ENCODE measurements around the gene CLPSL1. TPM values are rescaled to one million over a fixed set of nuclear protein-coding genes. Genes with fewer than 3 reads are reported as not detected.

Gene CLPSL1
- total RNA-seq, 1 donor from 2014 or later, result not detected

DNA sequence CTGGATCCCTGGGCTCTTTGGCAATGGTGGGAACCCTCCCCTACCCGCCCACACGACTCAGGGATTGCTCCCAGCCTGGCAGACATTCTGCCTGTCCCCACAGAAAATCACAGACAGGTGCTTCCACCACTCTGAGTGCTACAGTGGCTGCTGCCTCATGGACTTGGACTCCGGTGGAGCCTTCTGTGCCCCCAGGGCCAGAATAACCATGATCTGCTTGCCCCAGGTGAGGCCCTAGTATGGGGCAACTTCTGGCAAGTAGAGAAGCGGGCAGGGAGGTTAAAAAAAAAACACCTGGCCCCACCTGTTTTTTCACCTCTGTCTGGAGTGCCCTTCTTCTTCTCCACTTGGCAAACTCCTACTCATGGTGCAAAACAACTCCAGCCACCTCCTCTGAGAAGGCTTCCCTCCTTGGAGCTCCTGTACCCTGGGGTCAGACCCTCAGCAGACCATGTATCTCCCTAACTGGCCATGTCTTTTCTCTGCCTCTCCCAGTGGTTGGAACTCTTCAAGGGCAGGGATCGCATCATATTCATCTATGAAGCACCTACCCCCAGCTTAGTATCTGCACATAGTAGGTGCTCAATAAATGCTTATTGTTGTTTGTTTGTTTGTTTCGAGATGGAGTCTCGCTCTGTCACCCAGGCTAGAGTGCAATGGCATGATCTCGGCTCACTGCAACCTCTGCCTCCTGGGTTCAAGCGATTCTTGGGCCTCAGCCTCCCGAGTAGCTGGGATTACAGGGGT lies 3.3 kb upstream of the CLPSL1 start:
- TF ChIP-seq, protein P1, sequence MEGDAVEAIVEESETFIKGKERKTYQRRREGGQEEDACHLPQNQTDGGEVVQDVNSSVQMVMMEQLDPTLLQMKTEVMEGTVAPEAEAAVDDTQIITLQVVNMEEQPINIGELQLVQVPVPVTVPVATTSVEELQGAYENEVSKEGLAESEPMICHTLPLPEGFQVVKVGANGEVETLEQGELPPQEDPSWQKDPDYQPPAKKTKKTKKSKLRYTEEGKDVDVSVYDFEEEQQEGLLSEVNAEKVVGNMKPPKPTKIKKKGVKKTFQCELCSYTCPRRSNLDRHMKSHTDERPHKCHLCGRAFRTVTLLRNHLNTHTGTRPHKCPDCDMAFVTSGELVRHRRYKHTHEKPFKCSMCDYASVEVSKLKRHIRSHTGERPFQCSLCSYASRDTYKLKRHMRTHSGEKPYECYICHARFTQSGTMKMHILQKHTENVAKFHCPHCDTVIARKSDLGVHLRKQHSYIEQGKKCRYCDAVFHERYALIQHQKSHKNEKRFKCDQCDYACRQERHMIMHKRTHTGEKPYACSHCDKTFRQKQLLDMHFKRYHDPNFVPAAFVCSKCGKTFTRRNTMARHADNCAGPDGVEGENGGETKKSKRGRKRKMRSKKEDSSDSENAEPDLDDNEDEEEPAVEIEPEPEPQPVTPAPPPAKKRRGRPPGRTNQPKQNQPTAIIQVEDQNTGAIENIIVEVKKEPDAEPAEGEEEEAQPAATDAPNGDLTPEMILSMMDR (IDR thresholded peaks at IDR 0.05), result no peak
- no peaks in the 10 kb centered on the region for H3K36me3 ChIP-seq
- no peak overlapping the region for H3K27ac ChIP-seq
- H3K4me1 ChIP-seq, result peaks cover 7% of the 10 kb centered on the region
- peaks cover 29% of the 10 kb centered on the region for H3K27me3 ChIP-seq
- DNase-seq (peak; percentile 41), ATAC-seq (no peak)
- H3K4me3 ChIP-seq, result no peak overlapping the region
- H3K9me3 ChIP-seq, result no peaks in the 10 kb centered on the region
- intact Hi-C loops (cut with DNase I), result no loop called here

DNA sequence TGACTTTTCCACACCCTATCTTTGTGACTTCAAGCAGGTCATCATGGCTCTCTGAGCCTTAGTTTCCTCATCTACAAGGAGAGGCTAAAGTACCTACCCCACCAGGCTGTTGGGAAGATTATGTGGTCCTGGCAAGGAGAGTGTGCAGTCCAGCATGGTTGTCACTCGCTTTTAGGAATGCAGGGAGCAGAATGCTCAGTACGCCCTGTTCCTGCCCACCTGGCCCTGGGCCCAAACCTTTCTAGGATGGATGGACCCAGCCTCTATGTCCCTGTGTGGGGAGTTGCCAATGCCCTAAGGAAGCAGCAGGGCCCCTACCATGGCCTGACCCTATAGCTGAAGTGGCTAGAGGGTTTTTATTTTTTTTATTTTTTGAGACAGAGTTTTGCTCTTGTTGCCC lies 2.4 kb upstream of the CLPSL1 start:
- DNase-seq (peak; percentile 20), ATAC-seq (no peak)
- H3K27me3 ChIP-seq, result peaks cover 24% of the 10 kb centered on the region
- no peaks in the 10 kb centered on the region for H3K9me3 ChIP-seq
- intact Hi-C loops (cut with DNase I), result no loop called here
- H3K27ac ChIP-seq, result no peak overlapping the region
- H3K4me1 ChIP-seq, result peaks cover 7% of the 10 kb centered on the region
- no peaks in the 10 kb centered on the region for H3K36me3 ChIP-seq
- H3K4me3 ChIP-seq, result no peak overlapping the region
- TF ChIP-seq, protein P1 (IDR thresholded peaks at IDR 0.05), result no peak

GRCh38 chr6:35781290-35781689 lies 471 bp downstream of the CLPSL1 start:
- no peak for ATAC-seq

DNA sequence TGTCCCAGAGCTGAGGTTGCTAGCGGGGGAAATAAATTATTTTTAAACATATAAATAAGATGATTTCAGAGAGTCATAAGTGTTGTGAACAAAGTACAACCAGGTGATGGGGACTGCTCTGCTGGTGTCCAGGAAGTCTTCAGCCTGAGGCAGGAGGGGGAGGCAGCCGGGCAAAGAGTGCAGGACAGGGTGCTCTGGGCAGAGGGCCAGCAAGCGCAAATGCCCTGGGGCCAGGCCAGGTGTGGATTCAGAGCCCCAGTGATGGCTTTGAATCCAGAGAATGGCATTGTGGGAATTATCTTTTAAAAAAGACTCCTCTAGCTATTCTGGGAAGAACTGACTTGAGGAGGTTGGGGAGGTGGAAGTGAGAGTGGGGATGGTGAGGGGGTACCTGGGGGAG lies 1.6 kb downstream of the CLPSL1 start:
- peak; percentile 55 for DNase-seq
- peaks cover 22% of the 10 kb centered on the region for H3K27me3 ChIP-seq
- ATAC-seq, result no peak
- intact Hi-C loops (cut with DNase I), result no loop called here
- TF ChIP-seq, protein P1 (IDR thresholded peaks at IDR 0.05), result no peak
- H3K27ac ChIP-seq, result no peak overlapping the region
- no peaks in the 10 kb centered on the region for H3K9me3 ChIP-seq
- H3K36me3 ChIP-seq, result no peaks in the 10 kb centered on the region
- H3K4me1 ChIP-seq, result peaks cover 4% of the 10 kb centered on the region
- no peak overlapping the region for H3K4me3 ChIP-seq

More at GRCh38 chr6:35781290-35781689, 471 bp downstream of the CLPSL1 start:
- Histone ChIP-seq H3K36me3 (no peaks in the 10 kb centered on the region), H3K27me3 (peaks cover 16% of the 10 kb centered on the region), H3K4me3 (no peak overlapping the region), H3K9me3 (no peaks in the 10 kb centered on the region), H3K4me1 (peaks cover 4% of the 10 kb centered on the region), H3K27ac (no peak overlapping the region)
- TF ChIP-seq, protein P1 (IDR thresholded peaks at IDR 0.05), result no peak
- intact Hi-C loops (cut with DNase I), result no loop called here
- peak; percentile 12 for DNase-seq

GRCh38 chr6:35784200-35784599 lies 3.4 kb downstream of the CLPSL1 start:
- no peaks in the 10 kb centered on the region for H3K36me3 ChIP-seq
- no peak overlapping the region for H3K4me3 ChIP-seq
- H3K4me1 ChIP-seq, result peaks cover 4% of the 10 kb centered on the region
- H3K27me3 ChIP-seq, result peaks cover 33% of the 10 kb centered on the region
- no peak overlapping the region for H3K27ac ChIP-seq
- DNase-seq (no peak), ATAC-seq (no peak)
- TF ChIP-seq, protein P1 (IDR thresholded peaks at IDR 0.05), result no peak
- intact Hi-C loops (cut with DNase I), result no loop called here
- H3K9me3 ChIP-seq, result no peaks in the 10 kb centered on the region
